BJ (cell line): ENCODE data around the gene CEP70. TPM values are rescaled to one million over a fixed set of nuclear protein-coding genes. Genes with fewer than 3 reads are reported as not detected.

Source experiments
- CTCF ChIA-PET: fragments of 350-600 bp; formaldehyde crosslinking; extraction: SDS; loops from one replicate; lab custom pipeline; 2021; ENCODE audit warnings: antibody characterized with exemption, inconsistent platforms; lab: Yijun Ruan, JAX
- POLR2A ChIA-PET: fragments of 300-600 bp; sonication (Branson Sonifier 250); formaldehyde crosslinking; extraction: SDS; loops from one replicate; lab custom pipeline; 2021; ENCODE audit warnings: antibody characterized with exemption; lab: Charles Lee
- DNase-seq: peaks from one replicate; pipeline ENCODE4 v3.0.0-alpha.2; 2011; ENCODE audit warnings: low read depth
- H3K27me3 ChIP-seq: 2 replicates; pipeline ENCODE4 v1.6.0; 2011; ENCODE audit warnings: low read length; ENCODE audit not compliant: control insufficient read depth, insufficient read depth
- H3K36me3 ChIP-seq: 2 replicates; pipeline ENCODE4 v1.5.1; 2011; ENCODE audit warnings: low read length; ENCODE audit not compliant: control insufficient read depth, insufficient read depth
- H3K4me3 ChIP-seq: 2 replicates; pipeline ENCODE4 v1.5.1; 2011; ENCODE audit warnings: low read depth, mild to moderate bottlenecking, control low read depth, low read length
- CTCF ChIP-seq: IDR thresholded peaks from 2 replicates; pipeline ENCODE4 v1.5.1; 2011; ENCODE audit warnings: low read depth, mild to moderate bottlenecking, control low read depth, inconsistent platforms, low read length, moderate library complexity; ENCODE audit not compliant: insufficient read depth
- polyA plus RNA-seq: library from polyadenylated mRNA; depleted of rRNA; stranded (reverse); fragments of >200 nt; gene quantifications from 2 replicates; pipeline ENCODE4 v1.2.3, GENCODE V29; 2011

Gene CEP70
- polyA plus RNA-seq, 1 experiment: 3.6 TPM

GRCh38 chr3:138513090-138513843, 80.8 kb downstream of the CEP70 start:
- ChIA-PET POLR2A (no interaction called here), CTCF (interaction anchor here (2.1 kb wide), 1 partner anchor 13 kb away, joined by 4 read pairs; no protein-coding TSS in a partner anchor)
- no peak overlapping the region for H3K4me3 ChIP-seq
- no peaks in the 10 kb centered on the region for H3K36me3 ChIP-seq
- no peaks in the 10 kb centered on the region for H3K27me3 ChIP-seq
- no peak for DNase-seq
- no peak for TF ChIP-seq CTCF

- no peaks in the 10 kb centered on the region for H3K27me3 ChIP-seq
- H3K36me3 ChIP-seq: no peaks in the 10 kb centered on the region
- no peak for DNase-seq
- ChIA-PET CTCF (interaction anchor here (0.7 to 2.1 kb wide), 2 partner anchors 10 to 15 kb away, joined by 3 to 4 read pairs; no protein-coding TSS in a partner anchor), POLR2A (no interaction called here)
- no peak for TF ChIP-seq CTCF
- H3K4me3 ChIP-seq: no peak overlapping the region
Measured at GRCh38 chr3:138511945-138512344, 82.1 kb downstream of the CEP70 start.

- no peaks in the 10 kb centered on the region for H3K36me3 ChIP-seq
- H3K27me3 ChIP-seq: no peaks in the 10 kb centered on the region
- no peak for DNase-seq
- no peak overlapping the region for H3K4me3 ChIP-seq
- ChIA-PET CTCF (no interaction called here), POLR2A (no interaction called here)
- TF ChIP-seq CTCF: no peak
Measured at GRCh38 chr3:138509586-138509985, 84.5 kb downstream of the CEP70 start.

GRCh38 chr3:138507524-138507923, 86.5 kb downstream of the CEP70 start:
- ChIA-PET CTCF (no interaction called here), POLR2A (no interaction called here)
- no peaks in the 10 kb centered on the region for H3K36me3 ChIP-seq
- H3K4me3 ChIP-seq: no peak overlapping the region
- H3K27me3 ChIP-seq: no peaks in the 10 kb centered on the region
- no peak for DNase-seq
- TF ChIP-seq CTCF: no peak

- ChIA-PET POLR2A (no interaction called here), CTCF (interaction anchor here (0.6 kb wide), 1 partner anchor 349 kb away, joined by 3 read pairs; no protein-coding TSS in a partner anchor)
- no peak for DNase-seq
- Histone ChIP-seq H3K4me3 (no peak overlapping the region), H3K36me3 (no peaks in the 10 kb centered on the region), H3K27me3 (no peaks in the 10 kb centered on the region)
- TF ChIP-seq CTCF: no peak
Measured at GRCh38 chr3:138498991-138499390, 95.1 kb downstream of the CEP70 start.
